Lower lobe of right lung (tissue), 2 donors: ENCODE data around the gene ATG2A. TPM values are rescaled to one million over a fixed set of nuclear protein-coding genes. Genes with fewer than 3 reads are reported as not detected.
A peak's percentile ranks its signal among the peaks of the same experiment; 100 is the strongest.

Source experiments
- ATAC-seq, 2 donors: fragments of 200-7000 bp; cut with Tn5 transposase; one replicate each; pipeline ENCODE4 v1.9.1; 2020 to 2022; ENCODE audit warnings: mild to moderate bottlenecking in 2 of 2, moderate library complexity in 2 of 2
- DNase-seq: peaks from one replicate; pipeline ENCODE4 v3.0.0-alpha.2; 2020
- H3K27ac ChIP-seq: fragments of 200-600 bp; one replicate; pipeline ENCODE4 v1.8.0; 2022
- H3K27me3 ChIP-seq: fragments of 200-600 bp; one replicate; pipeline ENCODE4 v1.8.0; 2022; ENCODE audit warnings: low read depth
- H3K36me3 ChIP-seq: fragments of 200-600 bp; one replicate; pipeline ENCODE4 v1.8.0; 2022; ENCODE audit warnings: mild to moderate bottlenecking
- H3K4me1 ChIP-seq: fragments of 200-600 bp; one replicate; pipeline ENCODE4 v1.8.0; 2022
- H3K4me3 ChIP-seq: fragments of 200-600 bp; one replicate; pipeline ENCODE4 v1.8.0; 2022; ENCODE audit warnings: mild to moderate bottlenecking
- H3K9me3 ChIP-seq: fragments of 200-600 bp; one replicate; pipeline ENCODE4 v1.8.0; 2022
- CTCF ChIP-seq: fragments of 200-600 bp; IDR thresholded peaks from one replicate; pipeline ENCODE4 v1.8.0; 2022; ENCODE audit warnings: antibody characterized with exemption, mild to moderate bottlenecking
- intact Hi-C: fragments of 100-400 bp; cut with DNase I; formaldehyde crosslinking; loops from one replicate; pipeline ENCODE4 v1.11.0; 2022
- total RNA-seq: library from RNA; stranded (reverse); fragmentation: NEBNext Ultra II Directional; extraction: Animal tissue kit (Norgen Biotek cat#: 25700); gene quantifications from one replicate; pipeline ENCODE4 v1.2.1, GENCODE V29; 2021
- donor health status: DM: no; HTN: yes; CAD: no; lungs with severe emphysema.

Gene ATG2A
- total RNA-seq, 1 donor from 2014 or later: 21.7 TPM

GRCh38 chr11:64951529-64951928, 34.5 kb upstream of the ATG2A start:
- intact Hi-C loops: no loop called here
- no peaks in the 10 kb centered on the region for H3K4me1 ChIP-seq
- ATAC-seq (no peak), DNase-seq (no peak)
- no peaks in the 10 kb centered on the region for H3K9me3 ChIP-seq
- no peak overlapping the region for H3K27ac ChIP-seq
- no peak overlapping the region for H3K4me3 ChIP-seq
- H3K36me3 ChIP-seq: no peaks in the 10 kb centered on the region
- TF ChIP-seq CTCF: no peak
- no peaks in the 10 kb centered on the region for H3K27me3 ChIP-seq

GRCh38 chr11:64947208-64947814, 30.3 kb upstream of the ATG2A start:
- Histone ChIP-seq H3K4me3 (no peak overlapping the region), H3K27ac (no peak overlapping the region), H3K27me3 (no peaks in the 10 kb centered on the region), H3K36me3 (no peaks in the 10 kb centered on the region), H3K9me3 (no peaks in the 10 kb centered on the region), H3K4me1 (no peaks in the 10 kb centered on the region)
- DNase-seq: no peak
- peak; percentile 24 for TF ChIP-seq CTCF
- peak in 1 of 2 donors; percentile 45 for ATAC-seq
- intact Hi-C loops: no loop called here

- no peak for TF ChIP-seq CTCF
- ATAC-seq: no peak
- H3K27me3 ChIP-seq: no peaks in the 10 kb centered on the region
- no peak overlapping the region for H3K4me3 ChIP-seq
- no peaks in the 10 kb centered on the region for H3K4me1 ChIP-seq
- no peaks in the 10 kb centered on the region for H3K9me3 ChIP-seq
- DNase-seq: no peak
- intact Hi-C loops: no loop called here
- H3K36me3 ChIP-seq: peaks cover 31% of the 10 kb centered on the region
- no peak overlapping the region for H3K27ac ChIP-seq
Measured at GRCh38 chr11:64936539-64936938, 19.5 kb upstream of the ATG2A start.

GRCh38 chr11:64935359-64936081, 18.5 kb upstream of the ATG2A start, which contains the start of gene GPHA2:
Gene GPHA2, minus strand, starts transcription at chr11:64935893. Its CDS starts 433 bp downstream, at chr11:64935460.
- intact Hi-C loops: no loop called here
- H3K4me3 ChIP-seq: no peak within 1 kb of the TSS
- no peaks in the 10 kb centered on the region for H3K4me1 ChIP-seq
- peaks cover 41% of the 10 kb centered on the region for H3K36me3 ChIP-seq
- H3K9me3 ChIP-seq: no peaks in the 10 kb centered on the region
- DNase-seq (no peak), ATAC-seq (no peak)
- no peak within 1 kb of the TSS for H3K27ac ChIP-seq
- no peaks in the 10 kb centered on the region for H3K27me3 ChIP-seq
- TF ChIP-seq CTCF: no peak

- no peak for DNase-seq
- intact Hi-C loops: no loop called here
- no peak for ATAC-seq
- Histone ChIP-seq H3K4me1 (no peaks in the 10 kb centered on the region), H3K4me3 (no peak overlapping the region), H3K27me3 (no peaks in the 10 kb centered on the region), H3K36me3 (peaks cover 48% of the 10 kb centered on the region), H3K27ac (no peak overlapping the region), H3K9me3 (no peaks in the 10 kb centered on the region)
- no peak for TF ChIP-seq CTCF
Measured at GRCh38 chr11:64934682-64935358, 17.8 kb upstream of the ATG2A start.
